Head of caudate nucleus (tissue), 42 donors: ENCODE results near the gene OTOS.
A peak's percentile ranks its signal among the peaks of the same experiment; 100 is the strongest.

ENCODE experiments used
- DNase-seq, 42 donors: peaks; one replicate each; pipeline versions ENCODE4 v3.0.0 to v3.0.0-alpha.2; 2020 to 2021; ENCODE audit warnings: mixed read lengths in 7 of 42
- intact Hi-C: fragments of 100-400 bp; cut with DNase I; formaldehyde crosslinking; loops from one replicate; pipeline ENCODE4 v1.15.0; 2022

Gene OTOS

GRCh38 chr2:240130393-240131195, 9.9 kb downstream of the OTOS start:
- DNase-seq, result peak in 18 of 42 donors; percentile 1 to 32 (median 10)
- intact Hi-C loops, result no loop called here

- peak in 17 of 42 donors; percentile 0 to 40 (median 10) for DNase-seq
- intact Hi-C loops, result no loop called here
These were observed 10.6 kb downstream of the OTOS start for GRCh38 chr2:240129731-240130392.

GRCh38 chr2:240129311-240129710, 11.1 kb downstream of the OTOS start:
- DNase-seq, result peak in 10 of 42 donors; percentile 2 to 23 (median 8)
- intact Hi-C loops, result no loop called here

- intact Hi-C loops, result no loop called here
- peak in 12 of 42 donors; percentile 0 to 33 (median 8) for DNase-seq
These were observed 11.8 kb downstream of the OTOS start for GRCh38 chr2:240128608-240129145.

- intact Hi-C loops, result no loop called here
- DNase-seq, result peak in 10 of 42 donors; percentile 2 to 38 (median 9)
These were observed 12.4 kb downstream of the OTOS start for GRCh38 chr2:240127911-240128607.

GRCh38 chr2:240127191-240127750, 13.2 kb downstream of the OTOS start:
- DNase-seq, result peak in 6 of 42 donors; percentile 2 to 36 (median 14)
- intact Hi-C loops, result no loop called here

- DNase-seq, result peak in 5 of 42 donors; percentile 1 to 5 (median 3)
- intact Hi-C loops, result no loop called here
These were observed 13.7 kb downstream of the OTOS start for GRCh38 chr2:240126731-240127130.

- DNase-seq, result peak in 5 of 42 donors; percentile 1 to 31 (median 9)
- intact Hi-C loops, result no loop called here
These were observed 14.7 kb downstream of the OTOS start for GRCh38 chr2:240125742-240126141.

- intact Hi-C loops, result no loop called here
- DNase-seq, result peak in 4 of 42 donors; percentile 9 to 31 (median 15)
These were observed 15.8 kb downstream of the OTOS start for GRCh38 chr2:240124651-240125030.

- intact Hi-C loops, result no loop called here
- DNase-seq, result peak in 3 of 42 donors; percentile 6 to 19 (median 10)
These were observed 16.4 kb downstream of the OTOS start for GRCh38 chr2:240123821-240124650.

GRCh38 chr2:240121675-240122074, 18.8 kb downstream of the OTOS start:
- intact Hi-C loops, result no loop called here
- peak in 3 of 42 donors; percentile 24 to 38 (median 25) for DNase-seq

GRCh38 chr2:240121190-240121589, 19.3 kb downstream of the OTOS start:
- intact Hi-C loops, result no loop called here
- DNase-seq, result peak in 3 of 42 donors; percentile 17 to 38 (median 34)

GRCh38 chr2:240114233-240114632, 26.2 kb downstream of the OTOS start:
- no peak for DNase-seq

GRCh38 chr2:240112914-240113690, 27.4 kb downstream of the OTOS start:
- peak in 1 of 42 donors; percentile 27 for DNase-seq
- intact Hi-C loops, result no loop called here

More at GRCh38 chr2:240114233-240114632, 26.2 kb downstream of the OTOS start:
- intact Hi-C loops, result no loop called here

GRCh38 chr2:240111253-240111652, 29.2 kb downstream of the OTOS start:
- no peak for DNase-seq
- intact Hi-C loops, result no loop called here

GRCh38 chr2:240109386-240109785, 31.1 kb downstream of the OTOS start:
- intact Hi-C loops, result no loop called here
- DNase-seq, result no peak

GRCh38 chr2:240107477-240107796, 33.0 kb downstream of the OTOS start:
- no peak for DNase-seq

More at GRCh38 chr2:240107477-240107796, 33.0 kb downstream of the OTOS start:
- intact Hi-C loops, result no loop called here
